GM12892 (cell line): ENCODE measurements around the gene ZNF394.

Source experiments
- POLR2A ChIP-seq: IDR thresholded peaks from 2 replicates; pipeline ENCODE4 v1.6.1; 2011; ENCODE audit warnings: low read depth, low read length, control low read depth
- POLR2AphosphoS5 ChIP-seq: IDR thresholded peaks from 2 replicates; pipeline ENCODE4 v1.6.1; 2011; ENCODE audit warnings: low read depth, low read length, control low read depth

DNA sequence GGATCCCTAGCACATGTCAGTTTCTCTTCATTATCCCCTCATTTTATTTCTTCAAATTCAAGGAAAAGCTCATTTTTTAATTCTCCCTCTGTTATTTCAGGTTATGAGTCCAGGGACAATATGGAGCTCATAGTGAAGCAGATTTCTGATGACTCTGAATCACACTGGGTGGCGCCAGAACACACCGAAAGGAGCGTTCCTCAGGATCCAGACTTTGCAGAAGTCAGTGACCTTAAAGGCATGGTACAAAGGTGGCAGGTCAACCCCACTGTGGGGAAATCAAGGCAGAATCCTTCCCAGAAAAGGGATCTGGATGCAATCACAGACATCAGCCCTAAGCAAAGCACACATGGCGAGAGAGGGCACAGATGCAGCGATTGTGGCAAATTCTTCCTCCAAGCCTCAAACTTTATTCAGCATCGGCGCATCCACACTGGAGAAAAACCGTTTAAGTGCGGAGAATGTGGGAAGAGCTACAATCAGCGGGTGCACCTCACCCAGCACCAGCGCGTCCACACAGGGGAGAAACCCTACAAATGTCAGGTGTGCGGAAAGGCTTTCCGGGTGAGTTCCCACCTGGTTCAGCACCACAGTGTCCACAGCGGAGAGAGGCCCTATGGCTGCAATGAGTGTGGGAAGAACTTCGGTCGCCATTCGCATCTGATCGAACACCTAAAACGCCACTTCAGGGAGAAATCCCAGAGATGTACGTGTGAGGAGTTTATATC lies 25.8 kb upstream of the ZNF394 start:
- TF ChIP-seq POLR2AphosphoS5 (no peak), POLR2A (no peak)
